ENCODE data around the gene PPM1E. TPM values are rescaled to one million over a fixed set of nuclear protein-coding genes. Genes with fewer than 3 reads are reported as not detected.

Gene PPM1E
- total RNA-seq, 2 donors from 2014 or later = 4.1 to 7.8 TPM

- Histone ChIP-seq H3K4me3 (no peak overlapping the region), H3K27ac (no peak overlapping the region), H3K4me1 (replicated peaks) (no peaks in the 10 kb centered on the region), H3K9me3 (no peaks in the 10 kb centered on the region), H3K27me3 (replicated peaks; ENCODE audit: insufficient read depth) (no peaks in the 10 kb centered on the region), H3K36me3 (no peaks in the 10 kb centered on the region)
- DNase-seq (ENCODE audit: low spot score) = no peak
- WGBS = 85% methylated on average over 2 of the region's 2 CpGs
- TF ChIP-seq POLR2AphosphoS5 (IDR thresholded peaks at IDR 0.05) (no peak), CTCF (IDR thresholded peaks at IDR 0.05) (no peak), POLR2A (IDR thresholded peaks at IDR 0.05) (no peak)
- intact Hi-C loops (cut with DNase I) = no loop called here
Measured at GRCh38 chr17:58974354-58974753, 218.7 kb downstream of the PPM1E start.

GRCh38 chr17:58976541-58976940, 220.9 kb downstream of the PPM1E start:
- Histone ChIP-seq H3K27me3 (replicated peaks; ENCODE audit: insufficient read depth) (no peaks in the 10 kb centered on the region), H3K36me3 (no peaks in the 10 kb centered on the region), H3K9me3 (no peaks in the 10 kb centered on the region), H3K4me1 (replicated peaks) (no peaks in the 10 kb centered on the region), H3K27ac (no peak overlapping the region), H3K4me3 (no peak overlapping the region)
- no peak for DNase-seq (ENCODE audit: low spot score)
- TF ChIP-seq POLR2AphosphoS5 (IDR thresholded peaks at IDR 0.05) (no peak), CTCF (IDR thresholded peaks at IDR 0.05) (no peak), POLR2A (IDR thresholded peaks at IDR 0.05) (no peak)
- WGBS = 88% methylated on average over 3 of the region's 3 CpGs
- intact Hi-C loops (cut with DNase I) = no loop called here

GRCh38 chr17:58980706-58981481, 225.2 kb downstream of the PPM1E start:
- intact Hi-C loops (cut with DNase I) = no loop called here
- DNase-seq (ENCODE audit: low spot score) = no peak
- Histone ChIP-seq H3K4me3 (no peak overlapping the region), H3K27me3 (replicated peaks; ENCODE audit: insufficient read depth) (no peaks in the 10 kb centered on the region), H3K9me3 (no peaks in the 10 kb centered on the region), H3K36me3 (no peaks in the 10 kb centered on the region), H3K4me1 (replicated peaks) (no peaks in the 10 kb centered on the region), H3K27ac (no peak overlapping the region)
- WGBS = 90% methylated on average over 3 of the region's 3 CpGs
- TF ChIP-seq POLR2AphosphoS5 (IDR thresholded peaks at IDR 0.05) = no peak
- TF ChIP-seq CTCF (IDR thresholded peaks at IDR 0.05) = no peak
- no peak for TF ChIP-seq POLR2A (IDR thresholded peaks at IDR 0.05)

- no peak for DNase-seq (ENCODE audit: low spot score)
- H3K27ac ChIP-seq = no peak overlapping the region
- TF ChIP-seq POLR2AphosphoS5 (IDR thresholded peaks at IDR 0.05) (no peak), POLR2A (IDR thresholded peaks at IDR 0.05) (no peak)
- no peak overlapping the region for H3K4me3 ChIP-seq
- WGBS = 96% methylated on average over 3 of the region's 3 CpGs
- no peaks in the 10 kb centered on the region for H3K27me3 ChIP-seq (replicated peaks; ENCODE audit: insufficient read depth)
- intact Hi-C loops (cut with DNase I) = no loop called here
- H3K36me3 ChIP-seq = no peaks in the 10 kb centered on the region
- H3K4me1 ChIP-seq (replicated peaks) = no peaks in the 10 kb centered on the region
- no peaks in the 10 kb centered on the region for H3K9me3 ChIP-seq
Measured at GRCh38 chr17:58982626-58983025, 227.0 kb downstream of the PPM1E start.

GRCh38 chr17:58985367-58985766, 229.7 kb downstream of the PPM1E start:
- intact Hi-C loops (cut with DNase I) = no loop called here
- Histone ChIP-seq H3K27ac (no peak overlapping the region), H3K27me3 (replicated peaks; ENCODE audit: insufficient read depth) (no peaks in the 10 kb centered on the region), H3K4me1 (replicated peaks) (no peaks in the 10 kb centered on the region), H3K4me3 (no peak overlapping the region), H3K36me3 (no peaks in the 10 kb centered on the region), H3K9me3 (no peaks in the 10 kb centered on the region)
- 77% methylated on average over 6 of the region's 6 CpGs for WGBS
- DNase-seq (ENCODE audit: low spot score) = no peak
- TF ChIP-seq CTCF (IDR thresholded peaks at IDR 0.05) (no peak), POLR2AphosphoS5 (IDR thresholded peaks at IDR 0.05) (no peak), POLR2A (IDR thresholded peaks at IDR 0.05) (no peak)

Measured in prostate gland (tissue), 2 donors.